ENCODE measurements around the gene FABP6. TPM values are rescaled to one million over a fixed set of nuclear protein-coding genes. Genes with fewer than 3 reads are reported as not detected.
A peak's percentile ranks its signal among the peaks of the same experiment; 100 is the strongest.
"Not testable (repeated sequence)": the region's sequence is repeated elsewhere in the genome, so short reads cannot be mapped to it uniquely, and the experiment has no call there.

FABP6 gene
- total RNA-seq, 1 experiment from 2014 or later = 0.52 TPM

DNA sequence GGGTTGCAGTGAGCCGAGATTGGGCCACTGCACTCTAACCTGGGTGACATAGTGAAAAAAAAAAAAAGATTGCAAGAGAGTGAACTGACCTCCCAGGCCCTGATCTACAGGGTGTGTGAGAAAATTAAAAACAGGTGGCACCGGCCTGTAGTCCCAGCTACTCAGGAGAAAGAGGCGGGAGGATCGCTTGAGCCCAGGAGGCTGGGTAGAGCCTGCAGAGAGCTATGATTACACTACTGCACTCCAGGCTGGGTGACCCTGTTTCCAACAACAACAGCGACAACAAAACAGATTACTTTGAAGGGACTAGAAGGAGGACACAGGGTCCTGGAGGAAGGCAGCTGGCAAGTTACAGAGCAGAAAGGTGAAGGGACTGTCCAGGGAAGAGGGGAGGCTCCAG is 42.2 kb upstream of the FABP6 start:
- peaks cover 10% of the 10 kb centered on the region for H3K4me1 ChIP-seq (ENCODE audit: insufficient read depth, low read length, poor library complexity, severe bottlenecking)
- no peaks in the 10 kb centered on the region for H3K27me3 ChIP-seq (replicated peaks; ENCODE audit: insufficient read depth, low read depth, low read length, poor library complexity)
- DNase-seq (ENCODE audit: low spot score) = no peak
- BruUV-seq (replicated peaks) = no TSS peak
- H3K9me3 ChIP-seq (ENCODE audit: low read depth, low read length, poor library complexity, severe bottlenecking) = no peaks in the 10 kb centered on the region
- ChIA-PET CTCF (interaction anchor here (0.7 kb wide), 1 partner anchor 206 kb away, joined by 6 read pairs; no protein-coding TSS in a partner anchor), POLR2A (ENCODE audit: low non-redundant PET) (no interaction called here)
- no peak overlapping the region for H3K27ac ChIP-seq (ENCODE audit: low read depth, low read length, poor library complexity, severe bottlenecking)
- no peak for TF ChIP-seq EZH2 (IDR thresholded peaks at IDR 0.05; ENCODE audit: borderline replicate concordance, low read depth, low read length, poor library complexity, severe bottlenecking)
- TF ChIP-seq, protein P1, sequence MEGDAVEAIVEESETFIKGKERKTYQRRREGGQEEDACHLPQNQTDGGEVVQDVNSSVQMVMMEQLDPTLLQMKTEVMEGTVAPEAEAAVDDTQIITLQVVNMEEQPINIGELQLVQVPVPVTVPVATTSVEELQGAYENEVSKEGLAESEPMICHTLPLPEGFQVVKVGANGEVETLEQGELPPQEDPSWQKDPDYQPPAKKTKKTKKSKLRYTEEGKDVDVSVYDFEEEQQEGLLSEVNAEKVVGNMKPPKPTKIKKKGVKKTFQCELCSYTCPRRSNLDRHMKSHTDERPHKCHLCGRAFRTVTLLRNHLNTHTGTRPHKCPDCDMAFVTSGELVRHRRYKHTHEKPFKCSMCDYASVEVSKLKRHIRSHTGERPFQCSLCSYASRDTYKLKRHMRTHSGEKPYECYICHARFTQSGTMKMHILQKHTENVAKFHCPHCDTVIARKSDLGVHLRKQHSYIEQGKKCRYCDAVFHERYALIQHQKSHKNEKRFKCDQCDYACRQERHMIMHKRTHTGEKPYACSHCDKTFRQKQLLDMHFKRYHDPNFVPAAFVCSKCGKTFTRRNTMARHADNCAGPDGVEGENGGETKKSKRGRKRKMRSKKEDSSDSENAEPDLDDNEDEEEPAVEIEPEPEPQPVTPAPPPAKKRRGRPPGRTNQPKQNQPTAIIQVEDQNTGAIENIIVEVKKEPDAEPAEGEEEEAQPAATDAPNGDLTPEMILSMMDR (conservative IDR thresholded peaks at IDR 0.05; ENCODE audit: low read depth, low read length) = no peak
- H3K36me3 ChIP-seq (ENCODE audit: insufficient read depth, low read length, poor library complexity, severe bottlenecking) = no peaks in the 10 kb centered on the region
- no peak overlapping the region for H3K4me3 ChIP-seq (ENCODE audit: low read depth, low read length, poor library complexity, severe bottlenecking)
- intact Hi-C loops (cut with micrococcal nuclease; ENCODE audit: unreplicated experiment) = no loop called here

DNA sequence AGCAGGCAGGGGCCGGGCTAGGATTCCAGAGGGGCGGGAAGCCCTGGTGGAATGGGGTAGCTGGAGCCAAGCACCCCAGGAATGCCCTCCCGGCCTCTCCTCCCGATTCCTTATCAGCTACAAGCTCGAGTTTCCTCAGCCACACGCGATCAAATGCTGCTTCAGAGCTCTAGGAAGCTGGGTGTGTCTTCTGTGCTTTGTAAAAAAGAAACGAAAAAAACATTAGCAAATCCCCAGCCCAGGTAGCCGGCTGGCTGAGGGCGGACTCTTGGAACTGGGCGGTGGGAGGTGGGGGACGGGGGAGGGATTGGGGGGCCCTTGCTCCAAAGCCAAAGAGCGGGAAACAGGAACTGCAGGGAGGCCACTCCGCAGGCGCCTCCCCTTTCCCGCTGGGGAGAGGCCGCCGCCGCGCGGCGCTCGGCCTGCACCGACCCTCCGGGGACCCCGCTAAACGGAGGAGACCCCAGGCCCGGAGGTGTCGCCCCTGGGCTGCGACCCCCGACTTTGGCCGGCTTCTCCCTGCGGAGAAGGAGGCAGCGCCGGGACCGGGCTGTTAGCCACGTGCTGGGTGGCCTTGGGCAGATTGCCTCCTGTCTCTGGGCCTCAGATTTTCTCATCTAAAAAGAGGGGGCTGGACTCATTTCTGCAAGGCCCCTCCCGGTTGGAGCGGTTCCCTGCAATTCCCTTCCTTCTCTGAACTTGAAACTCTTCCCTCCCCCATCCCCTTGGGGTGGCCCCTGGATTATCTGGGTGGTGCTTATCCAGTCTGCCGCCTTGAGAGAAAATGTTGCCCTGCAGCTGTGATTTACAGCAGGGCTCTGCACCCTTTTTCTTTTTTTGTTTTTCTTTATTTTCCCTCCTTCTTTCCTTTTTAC is 40.9 kb upstream of the FABP6 start:
- no peaks in the 10 kb centered on the region for H3K9me3 ChIP-seq (ENCODE audit: low read depth, low read length, poor library complexity, severe bottlenecking)
- CTCF ChIA-PET = no interaction called here
- H3K36me3 ChIP-seq (ENCODE audit: insufficient read depth, low read length, poor library complexity, severe bottlenecking) = no peaks in the 10 kb centered on the region
- H3K4me3 ChIP-seq (ENCODE audit: low read depth, low read length, poor library complexity, severe bottlenecking) = peak overlapping the region; percentile 31
- DNase-seq (ENCODE audit: low spot score) = peak; percentile 85
- BruUV-seq (replicated peaks) = no TSS peak
- peaks cover 10% of the 10 kb centered on the region for H3K4me1 ChIP-seq (ENCODE audit: insufficient read depth, low read length, poor library complexity, severe bottlenecking)
- TF ChIP-seq, protein P1 (conservative IDR thresholded peaks at IDR 0.05; ENCODE audit: low read depth, low read length) = no peak
- no peak for TF ChIP-seq EZH2 (IDR thresholded peaks at IDR 0.05; ENCODE audit: borderline replicate concordance, low read depth, low read length, poor library complexity, severe bottlenecking)
- POLR2A ChIA-PET (ENCODE audit: low non-redundant PET) = no interaction called here
- no peaks in the 10 kb centered on the region for H3K27me3 ChIP-seq (replicated peaks; ENCODE audit: insufficient read depth, low read depth, low read length, poor library complexity)
- peak overlapping the region; percentile 81 for H3K27ac ChIP-seq (ENCODE audit: low read depth, low read length, poor library complexity, severe bottlenecking)
- intact Hi-C loops (cut with micrococcal nuclease; ENCODE audit: unreplicated experiment) = no loop called here

DNA sequence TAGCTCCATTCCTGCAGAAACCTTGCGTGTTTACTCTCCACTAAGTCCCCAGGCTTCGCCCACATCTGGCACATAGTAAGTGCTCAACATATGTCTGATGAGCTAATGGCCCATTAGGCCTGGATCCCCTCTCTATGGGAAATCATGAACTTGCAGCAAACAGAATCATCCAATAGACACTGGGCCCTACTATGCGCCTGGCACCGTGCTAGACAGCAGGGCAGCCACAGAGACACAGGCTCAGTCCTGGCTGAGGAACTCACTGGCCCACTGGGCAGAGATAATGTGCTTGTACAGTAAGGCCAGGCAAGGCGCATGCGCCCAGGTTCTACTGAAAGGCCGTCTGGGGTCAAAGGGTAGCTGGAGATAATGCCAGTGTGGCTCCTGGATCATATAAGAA is 36.9 kb upstream of the FABP6 start:
- no TSS peak for BruUV-seq (replicated peaks)
- TF ChIP-seq EZH2 (IDR thresholded peaks at IDR 0.05; ENCODE audit: borderline replicate concordance, low read depth, low read length, poor library complexity, severe bottlenecking) = no peak
- TF ChIP-seq, protein P1 (conservative IDR thresholded peaks at IDR 0.05; ENCODE audit: low read depth, low read length) = no peak
- intact Hi-C loops (cut with micrococcal nuclease; ENCODE audit: unreplicated experiment) = no loop called here
- no peak for DNase-seq (ENCODE audit: low spot score)
- POLR2A ChIA-PET (ENCODE audit: low non-redundant PET) = no interaction called here
- Histone ChIP-seq H3K27me3 (replicated peaks; ENCODE audit: insufficient read depth, low read depth, low read length, poor library complexity) (no peaks in the 10 kb centered on the region), H3K4me3 (ENCODE audit: low read depth, low read length, poor library complexity, severe bottlenecking) (no peak overlapping the region), H3K36me3 (ENCODE audit: insufficient read depth, low read length, poor library complexity, severe bottlenecking) (no peaks in the 10 kb centered on the region), H3K4me1 (ENCODE audit: insufficient read depth, low read length, poor library complexity, severe bottlenecking) (peaks cover 18% of the 10 kb centered on the region), H3K9me3 (ENCODE audit: low read depth, low read length, poor library complexity, severe bottlenecking) (no peaks in the 10 kb centered on the region), H3K27ac (ENCODE audit: low read depth, low read length, poor library complexity, severe bottlenecking) (no peak overlapping the region)
- CTCF ChIA-PET = no interaction called here

DNA sequence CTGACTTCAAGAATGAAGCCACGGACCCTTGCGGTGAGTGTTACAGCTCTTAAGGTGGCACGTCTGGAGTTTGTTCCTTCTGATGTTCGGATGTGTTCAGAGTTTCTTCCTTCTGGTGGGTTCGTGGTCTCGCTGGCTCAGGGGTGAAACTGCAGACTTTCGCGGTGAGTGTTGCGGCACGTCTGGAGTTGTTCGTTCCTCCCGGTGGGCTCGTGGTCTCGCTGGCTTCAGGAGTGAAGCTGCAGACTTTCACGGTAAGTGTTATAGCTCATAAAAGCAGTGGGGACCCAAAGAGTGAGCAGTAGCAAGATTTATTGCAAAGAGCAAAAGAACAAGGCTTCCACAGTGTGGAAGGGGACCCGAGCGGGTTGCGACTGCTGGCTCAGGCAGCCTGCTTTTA is 36.2 kb upstream of the FABP6 start:
- DNase-seq (ENCODE audit: low spot score); H3K9me3 ChIP-seq (ENCODE audit: low read depth, low read length, poor library complexity, severe bottlenecking); CTCF ChIA-PET; H3K36me3 ChIP-seq (ENCODE audit: insufficient read depth, low read length, poor library complexity, severe bottlenecking); H3K4me3 ChIP-seq (ENCODE audit: low read depth, low read length, poor library complexity, severe bottlenecking); POLR2A ChIA-PET (ENCODE audit: low non-redundant PET); intact Hi-C loops (cut with micrococcal nuclease; ENCODE audit: unreplicated experiment); H3K27me3 ChIP-seq (replicated peaks; ENCODE audit: insufficient read depth, low read depth, low read length, poor library complexity); BruUV-seq (replicated peaks); H3K27ac ChIP-seq (ENCODE audit: low read depth, low read length, poor library complexity, severe bottlenecking): not testable (repeated sequence)
- peaks cover 22% of the 10 kb centered on the region for H3K4me1 ChIP-seq (ENCODE audit: insufficient read depth, low read length, poor library complexity, severe bottlenecking)

DNA sequence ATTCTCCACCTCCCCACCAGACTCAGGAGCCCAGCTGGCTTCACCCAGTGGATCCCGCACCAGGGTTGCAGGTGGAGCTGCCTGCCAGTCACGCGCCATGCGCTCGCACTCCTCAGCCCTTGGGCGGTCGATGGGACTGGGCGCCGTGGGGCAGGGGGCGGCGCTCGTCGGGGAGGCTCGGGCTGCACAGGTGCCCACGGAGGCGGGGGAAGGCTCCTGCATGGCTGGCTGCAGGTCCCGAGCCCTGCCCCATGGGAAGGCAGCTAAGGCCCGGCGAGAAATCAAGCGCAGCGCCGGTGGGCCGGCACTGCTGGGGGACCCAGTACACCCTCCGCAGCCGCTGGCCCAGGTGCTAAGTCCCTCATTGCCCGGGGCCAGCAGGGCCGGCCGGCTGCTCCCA is 35.5 kb upstream of the FABP6 start:
- H3K27me3 ChIP-seq (replicated peaks; ENCODE audit: insufficient read depth, low read depth, low read length, poor library complexity); CTCF ChIA-PET; intact Hi-C loops (cut with micrococcal nuclease; ENCODE audit: unreplicated experiment); H3K9me3 ChIP-seq (ENCODE audit: low read depth, low read length, poor library complexity, severe bottlenecking); H3K4me3 ChIP-seq (ENCODE audit: low read depth, low read length, poor library complexity, severe bottlenecking); DNase-seq (ENCODE audit: low spot score); H3K36me3 ChIP-seq (ENCODE audit: insufficient read depth, low read length, poor library complexity, severe bottlenecking); BruUV-seq (replicated peaks); POLR2A ChIA-PET (ENCODE audit: low non-redundant PET); H3K27ac ChIP-seq (ENCODE audit: low read depth, low read length, poor library complexity, severe bottlenecking): not testable (repeated sequence)
- H3K4me1 ChIP-seq (ENCODE audit: insufficient read depth, low read length, poor library complexity, severe bottlenecking) = peaks cover 24% of the 10 kb centered on the region
